Choroid plexus epithelial cell (primary cell): ENCODE results near the gene CSNK2B.
A peak's percentile ranks its signal among the peaks of the same experiment; 100 is the strongest.

Source experiments
- DNase-seq: peaks from one replicate; pipeline ENCODE4 v3.0.0-alpha.2; 2010; ENCODE audit warnings: low read depth
- H3K4me3 ChIP-seq: 2 replicates; pipeline ENCODE4 v1.5.1; 2011; ENCODE audit warnings: low read depth, mild to moderate bottlenecking, control low read depth, low read length, moderate library complexity
- TF ChIP-seq, protein P1 (sequence below): conservative IDR thresholded peaks from 2 replicates; pipeline ENCODE4 v1.5.1; 2011; ENCODE audit warnings: low read depth, mild to moderate bottlenecking, control low read depth, inconsistent platforms, low read length, moderate library complexity

CSNK2B gene

DNA sequence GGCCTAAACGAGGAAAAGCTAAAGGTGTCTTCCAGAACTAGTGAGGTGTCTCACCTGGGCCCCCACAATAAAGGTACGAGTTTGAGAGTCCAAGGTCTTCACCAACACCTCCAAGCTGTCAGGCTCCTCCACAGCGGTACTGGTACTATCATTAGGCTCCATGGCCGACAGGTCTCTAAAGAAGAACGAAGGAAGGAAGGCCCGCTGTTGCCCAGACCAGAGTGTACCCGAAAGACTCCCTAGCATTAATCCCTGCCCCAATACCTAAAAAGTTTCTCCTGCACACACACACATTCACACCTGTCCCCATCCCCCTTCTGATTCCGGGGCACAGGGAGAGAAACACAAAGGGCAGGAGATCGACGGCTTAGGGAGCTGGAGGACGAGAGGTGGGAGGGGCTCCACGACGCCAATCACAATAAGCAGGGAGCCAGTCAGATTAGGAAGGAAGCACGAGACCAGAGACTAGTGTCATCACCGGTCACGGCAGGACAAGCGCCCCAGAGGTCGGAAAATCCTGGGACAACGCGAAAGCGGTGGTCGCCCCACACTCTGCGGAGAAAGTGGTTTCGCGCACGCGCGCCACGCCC lies 14.2 kb upstream of the CSNK2B start:
- peak; percentile 79 for DNase-seq
- TF ChIP-seq, protein P1, sequence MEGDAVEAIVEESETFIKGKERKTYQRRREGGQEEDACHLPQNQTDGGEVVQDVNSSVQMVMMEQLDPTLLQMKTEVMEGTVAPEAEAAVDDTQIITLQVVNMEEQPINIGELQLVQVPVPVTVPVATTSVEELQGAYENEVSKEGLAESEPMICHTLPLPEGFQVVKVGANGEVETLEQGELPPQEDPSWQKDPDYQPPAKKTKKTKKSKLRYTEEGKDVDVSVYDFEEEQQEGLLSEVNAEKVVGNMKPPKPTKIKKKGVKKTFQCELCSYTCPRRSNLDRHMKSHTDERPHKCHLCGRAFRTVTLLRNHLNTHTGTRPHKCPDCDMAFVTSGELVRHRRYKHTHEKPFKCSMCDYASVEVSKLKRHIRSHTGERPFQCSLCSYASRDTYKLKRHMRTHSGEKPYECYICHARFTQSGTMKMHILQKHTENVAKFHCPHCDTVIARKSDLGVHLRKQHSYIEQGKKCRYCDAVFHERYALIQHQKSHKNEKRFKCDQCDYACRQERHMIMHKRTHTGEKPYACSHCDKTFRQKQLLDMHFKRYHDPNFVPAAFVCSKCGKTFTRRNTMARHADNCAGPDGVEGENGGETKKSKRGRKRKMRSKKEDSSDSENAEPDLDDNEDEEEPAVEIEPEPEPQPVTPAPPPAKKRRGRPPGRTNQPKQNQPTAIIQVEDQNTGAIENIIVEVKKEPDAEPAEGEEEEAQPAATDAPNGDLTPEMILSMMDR, result no peak
- peak overlapping the region; percentile 89 for H3K4me3 ChIP-seq

DNA sequence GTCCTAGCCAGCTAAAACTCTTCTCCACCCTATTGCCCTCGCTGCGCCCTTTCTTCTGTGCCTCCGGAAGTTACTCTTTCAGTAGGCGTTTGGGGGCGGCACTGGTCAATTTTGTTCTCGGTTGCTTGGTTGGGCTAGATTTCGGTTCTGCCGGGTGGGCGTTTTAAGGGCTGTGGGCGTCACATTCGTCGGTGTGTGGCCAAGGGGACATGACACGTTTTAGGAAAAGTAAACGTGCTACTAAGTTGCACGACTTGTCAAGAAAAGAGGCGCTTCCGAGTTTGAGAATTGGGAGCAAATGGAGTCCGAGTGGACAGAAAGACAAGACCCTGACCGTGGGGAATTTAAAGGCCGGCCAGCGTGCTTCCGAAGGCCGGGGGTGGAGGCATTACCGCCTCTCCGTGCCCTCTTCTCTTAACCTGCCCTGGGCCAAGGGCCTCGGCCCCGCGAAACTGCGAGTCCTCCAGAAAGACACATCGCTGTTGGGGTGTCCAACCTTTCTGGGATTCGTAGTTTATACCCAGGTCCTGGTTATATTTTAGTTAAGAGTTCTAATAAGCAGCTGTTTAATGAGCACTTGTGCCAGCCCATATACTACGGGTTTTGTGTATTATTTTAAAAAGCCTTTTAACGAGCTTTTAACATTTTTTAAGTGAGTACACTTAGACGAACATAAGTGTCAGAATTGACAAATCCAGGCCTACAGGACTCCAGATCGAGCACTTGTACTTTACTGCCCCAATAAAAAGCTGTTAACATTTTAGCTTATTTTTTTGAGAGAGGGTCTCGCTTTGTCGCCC lies 12.8 kb upstream of the CSNK2B start:
- peak overlapping the region; percentile 89 for H3K4me3 ChIP-seq
- TF ChIP-seq, protein P1, result peak; percentile 32
- DNase-seq, result no peak

DNA sequence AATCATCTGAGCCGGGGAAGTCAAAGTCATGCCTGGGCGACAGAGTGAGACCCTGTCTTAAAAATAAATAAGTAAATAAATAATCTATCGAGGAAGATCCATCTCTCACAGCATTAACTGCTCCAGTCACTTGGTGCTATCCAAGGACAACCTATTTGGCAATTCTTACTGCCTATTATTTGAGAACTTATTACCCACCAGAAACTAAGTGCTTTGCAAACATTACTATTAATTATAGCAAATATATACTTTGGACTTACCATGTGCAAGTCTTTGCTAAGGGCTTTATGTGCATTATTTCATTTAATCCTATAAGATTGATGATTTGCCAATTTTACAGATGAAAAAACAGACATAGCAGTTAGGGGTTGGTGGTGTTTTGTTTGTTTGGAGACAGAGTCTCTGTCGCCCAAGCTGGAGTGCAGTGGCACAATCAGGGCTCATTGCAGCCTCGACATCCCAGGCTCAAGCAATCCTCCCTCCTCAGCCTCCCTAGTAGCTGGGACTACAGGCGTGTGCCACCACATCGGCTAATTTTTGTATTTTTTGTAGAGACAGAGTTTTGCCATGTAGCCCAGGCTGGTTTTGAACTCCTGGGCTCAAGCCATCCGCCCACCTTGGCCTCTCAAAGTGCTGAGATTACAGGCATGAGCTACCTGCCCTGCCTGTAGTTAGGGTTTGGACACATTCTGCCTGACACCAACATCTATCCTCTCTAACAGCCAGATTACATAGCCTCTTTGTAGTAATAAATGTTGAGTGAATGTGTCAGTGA lies 11.1 kb upstream of the CSNK2B start:
- H3K4me3 ChIP-seq, result no peak overlapping the region
- TF ChIP-seq, protein P1, result no peak
- DNase-seq, result no peak

DNA sequence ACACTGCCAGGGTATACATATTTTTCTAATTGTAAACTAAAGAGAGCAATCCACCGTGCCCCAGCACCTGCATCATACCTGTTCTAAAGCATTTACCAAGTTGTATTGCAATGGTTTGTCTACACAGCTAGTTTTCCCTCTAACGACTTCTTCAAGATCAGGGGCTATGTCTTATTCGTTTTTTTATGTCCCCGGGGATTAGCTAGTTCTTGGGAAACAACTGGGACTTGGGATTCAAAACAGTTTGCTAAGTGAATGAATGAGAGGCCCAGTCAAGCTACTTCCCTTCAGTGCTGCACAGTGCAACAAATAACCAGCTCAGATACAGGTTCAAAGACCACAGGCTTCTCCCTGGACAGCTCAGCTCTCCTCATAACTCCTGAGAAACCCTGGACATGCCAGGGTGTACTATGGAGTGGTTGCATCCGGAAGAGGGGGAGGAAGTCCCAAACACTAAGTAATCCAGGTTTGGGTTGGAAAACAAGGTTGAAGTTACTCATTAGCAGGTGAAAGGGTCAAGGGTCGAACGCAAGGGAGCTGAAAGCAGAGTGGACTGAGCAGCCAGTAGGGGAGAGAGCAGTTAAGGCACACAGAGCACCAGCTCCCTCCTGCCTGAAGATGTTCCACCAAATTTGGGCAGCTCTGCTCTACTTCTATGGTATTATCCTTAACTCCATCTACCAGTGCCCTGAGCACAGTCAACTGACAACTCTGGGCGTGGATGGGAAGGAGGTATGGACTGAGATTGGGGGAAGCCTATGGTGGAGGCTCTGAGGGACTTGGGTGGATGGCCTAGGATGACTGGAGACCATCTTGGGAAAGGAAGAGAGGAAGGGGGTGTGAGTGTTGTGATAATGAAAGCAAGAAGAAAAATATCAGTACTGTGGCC lies 10.3 kb upstream of the CSNK2B start, which contains the start of gene APOM:
Gene APOM (plus strand): TSS at position 546 of the 889 bp plus-strand sequence. CDS start 73 bp downstream, at position 619.
- TF ChIP-seq, protein P1, result no peak
- no peak for DNase-seq
- no peak within 1 kb of the TSS for H3K4me3 ChIP-seq

DNA sequence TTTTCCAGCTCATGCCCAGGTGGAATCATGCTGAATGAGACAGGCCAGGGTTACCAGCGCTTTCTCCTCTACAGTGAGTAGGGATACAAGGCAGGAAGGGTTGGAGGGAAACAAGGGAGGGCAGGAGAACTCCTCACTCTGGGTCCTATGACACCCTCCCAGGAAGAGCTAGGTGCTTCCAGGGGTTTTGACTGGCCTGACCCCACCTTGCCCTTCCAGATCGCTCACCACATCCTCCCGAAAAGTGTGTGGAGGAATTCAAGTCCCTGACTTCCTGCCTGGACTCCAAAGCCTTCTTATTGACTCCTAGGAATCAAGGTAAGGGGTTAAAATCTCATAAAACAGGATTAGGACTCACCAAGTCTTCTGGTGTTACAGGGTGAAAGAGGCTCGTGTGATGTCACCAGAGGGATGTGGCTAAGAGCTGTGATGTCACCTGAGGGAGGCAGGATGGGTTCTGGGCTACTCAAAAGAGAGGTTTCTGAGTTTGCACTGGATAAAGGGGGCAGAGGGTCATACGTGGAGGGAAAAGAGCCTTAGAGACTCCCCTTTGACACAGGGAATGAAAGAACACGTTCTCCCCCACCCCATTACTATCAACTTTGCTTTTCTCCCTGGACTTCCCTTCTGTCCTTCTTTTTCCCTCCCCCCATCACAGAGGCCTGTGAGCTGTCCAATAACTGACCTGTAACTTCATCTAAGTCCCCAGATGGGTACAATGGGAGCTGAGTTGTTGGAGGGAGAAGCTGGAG lies 8.3 kb upstream of the CSNK2B start:
- H3K4me3 ChIP-seq, result no peak overlapping the region
- TF ChIP-seq, protein P1, result no peak
- DNase-seq, result no peak
